ENCODE measurements around the gene MYBBP1A. TPM values are rescaled to one million over a fixed set of nuclear protein-coding genes. Genes with fewer than 3 reads are reported as not detected.

The MYBBP1A gene
- total and polyA plus RNA-seq, 2 experiments from 2014 or later, result 70.7 to 213 TPM

DNA sequence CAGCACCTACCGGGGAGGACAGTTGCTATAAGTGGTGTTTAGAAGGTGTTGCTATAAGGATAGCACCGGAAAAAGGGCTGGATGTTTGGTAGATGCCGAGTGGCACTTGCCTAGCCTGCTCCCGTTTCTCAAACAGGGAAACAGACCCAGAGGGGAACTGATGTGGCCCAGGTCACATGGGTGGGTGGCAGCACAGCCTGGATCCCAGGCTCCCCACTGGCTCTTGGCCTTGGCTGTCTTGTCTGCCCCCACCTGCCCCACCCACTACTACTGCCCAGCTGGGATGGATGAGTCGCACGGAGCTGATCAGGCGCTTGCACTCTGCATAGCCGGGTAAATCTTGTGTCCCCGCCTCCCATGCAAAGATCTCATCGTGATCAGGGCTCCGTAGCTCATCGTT is 36.3 kb upstream of the MYBBP1A start (continued):
- TF ChIP-seq, protein P1, sequence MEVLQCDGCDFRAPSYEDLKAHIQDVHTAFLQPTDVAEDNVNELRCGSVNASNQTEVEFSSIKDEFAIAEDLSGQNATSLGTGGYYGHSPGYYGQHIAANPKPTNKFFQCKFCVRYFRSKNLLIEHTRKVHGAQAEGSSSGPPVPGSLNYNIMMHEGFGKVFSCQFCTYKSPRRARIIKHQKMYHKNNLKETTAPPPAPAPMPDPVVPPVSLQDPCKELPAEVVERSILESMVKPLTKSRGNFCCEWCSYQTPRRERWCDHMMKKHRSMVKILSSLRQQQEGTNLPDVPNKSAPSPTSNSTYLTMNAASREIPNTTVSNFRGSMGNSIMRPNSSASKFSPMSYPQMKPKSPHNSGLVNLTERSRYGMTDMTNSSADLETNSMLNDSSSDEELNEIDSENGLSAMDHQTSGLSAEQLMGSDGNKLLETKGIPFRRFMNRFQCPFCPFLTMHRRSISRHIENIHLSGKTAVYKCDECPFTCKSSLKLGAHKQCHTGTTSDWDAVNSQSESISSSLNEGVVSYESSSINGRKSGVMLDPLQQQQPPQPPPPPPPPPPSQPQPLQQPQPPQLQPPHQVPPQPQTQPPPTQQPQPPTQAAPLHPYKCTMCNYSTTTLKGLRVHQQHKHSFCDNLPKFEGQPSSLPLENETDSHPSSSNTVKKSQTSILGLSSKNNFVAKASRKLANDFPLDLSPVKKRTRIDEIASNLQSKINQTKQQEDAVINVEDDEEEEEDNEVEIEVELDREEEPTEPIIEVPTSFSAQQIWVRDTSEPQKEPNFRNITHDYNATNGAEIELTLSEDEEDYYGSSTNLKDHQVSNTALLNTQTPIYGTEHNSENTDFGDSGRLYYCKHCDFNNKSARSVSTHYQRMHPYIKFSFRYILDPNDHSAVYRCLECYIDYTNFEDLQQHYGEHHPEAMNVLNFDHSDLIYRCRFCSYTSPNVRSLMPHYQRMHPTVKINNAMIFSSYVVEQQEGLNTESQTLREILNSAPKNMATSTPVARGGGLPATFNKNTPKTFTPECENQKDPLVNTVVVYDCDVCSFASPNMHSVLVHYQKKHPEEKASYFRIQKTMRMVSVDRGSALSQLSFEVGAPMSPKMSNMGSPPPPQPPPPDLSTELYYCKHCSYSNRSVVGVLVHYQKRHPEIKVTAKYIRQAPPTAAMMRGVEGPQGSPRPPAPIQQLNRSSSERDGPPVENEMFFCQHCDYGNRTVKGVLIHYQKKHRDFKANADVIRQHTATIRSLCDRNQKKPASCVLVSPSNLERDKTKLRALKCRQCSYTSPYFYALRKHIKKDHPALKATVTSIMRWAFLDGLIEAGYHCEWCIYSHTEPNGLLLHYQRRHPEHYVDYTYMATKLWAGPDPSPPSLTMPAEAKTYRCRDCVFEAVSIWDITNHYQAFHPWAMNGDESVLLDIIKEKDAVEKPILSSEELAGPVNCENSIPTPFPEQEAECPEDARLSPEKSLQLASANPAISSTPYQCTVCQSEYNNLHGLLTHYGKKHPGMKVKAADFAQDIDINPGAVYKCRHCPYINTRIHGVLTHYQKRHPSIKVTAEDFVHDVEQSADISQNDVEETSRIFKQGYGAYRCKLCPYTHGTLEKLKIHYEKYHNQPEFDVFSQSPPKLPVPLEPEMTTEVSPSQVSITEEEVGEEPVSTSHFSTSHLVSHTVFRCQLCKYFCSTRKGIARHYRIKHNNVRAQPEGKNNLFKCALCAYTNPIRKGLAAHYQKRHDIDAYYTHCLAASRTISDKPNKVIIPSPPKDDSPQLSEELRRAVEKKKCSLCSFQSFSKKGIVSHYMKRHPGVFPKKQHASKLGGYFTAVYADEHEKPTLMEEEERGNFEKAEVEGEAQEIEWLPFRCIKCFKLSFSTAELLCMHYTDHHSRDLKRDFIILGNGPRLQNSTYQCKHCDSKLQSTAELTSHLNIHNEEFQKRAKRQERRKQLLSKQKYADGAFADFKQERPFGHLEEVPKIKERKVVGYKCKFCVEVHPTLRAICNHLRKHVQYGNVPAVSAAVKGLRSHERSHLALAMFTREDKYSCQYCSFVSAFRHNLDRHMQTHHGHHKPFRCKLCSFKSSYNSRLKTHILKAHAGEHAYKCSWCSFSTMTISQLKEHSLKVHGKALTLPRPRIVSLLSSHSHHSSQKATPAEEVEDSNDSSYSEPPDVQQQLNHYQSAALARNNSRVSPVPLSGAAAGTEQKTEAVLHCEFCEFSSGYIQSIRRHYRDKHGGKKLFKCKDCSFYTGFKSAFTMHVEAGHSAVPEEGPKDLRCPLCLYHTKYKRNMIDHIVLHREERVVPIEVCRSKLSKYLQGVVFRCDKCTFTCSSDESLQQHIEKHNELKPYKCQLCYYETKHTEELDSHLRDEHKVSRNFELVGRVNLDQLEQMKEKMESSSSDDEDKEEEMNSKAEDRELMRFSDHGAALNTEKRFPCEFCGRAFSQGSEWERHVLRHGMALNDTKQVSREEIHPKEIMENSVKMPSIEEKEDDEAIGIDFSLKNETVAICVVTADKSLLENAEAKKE (CRISPR knock-in tag; IDR thresholded peaks at IDR 0.05), result no peak
- TF ChIP-seq POLR2AphosphoS5 (IDR thresholded peaks at IDR 0.05; ENCODE audit: low read depth) (no peak), JUNB (IDR thresholded peaks at IDR 0.05; ENCODE audit: unreplicated experiment) (no peak), STAT1 (IDR thresholded peaks at IDR 0.05; ENCODE audit: unreplicated experiment) (no peak), CREB1 (CRISPR knock-in tag; IDR thresholded peaks at IDR 0.05; ENCODE audit: low read depth) (no peak)
- TF ChIP-seq, protein P2, sequence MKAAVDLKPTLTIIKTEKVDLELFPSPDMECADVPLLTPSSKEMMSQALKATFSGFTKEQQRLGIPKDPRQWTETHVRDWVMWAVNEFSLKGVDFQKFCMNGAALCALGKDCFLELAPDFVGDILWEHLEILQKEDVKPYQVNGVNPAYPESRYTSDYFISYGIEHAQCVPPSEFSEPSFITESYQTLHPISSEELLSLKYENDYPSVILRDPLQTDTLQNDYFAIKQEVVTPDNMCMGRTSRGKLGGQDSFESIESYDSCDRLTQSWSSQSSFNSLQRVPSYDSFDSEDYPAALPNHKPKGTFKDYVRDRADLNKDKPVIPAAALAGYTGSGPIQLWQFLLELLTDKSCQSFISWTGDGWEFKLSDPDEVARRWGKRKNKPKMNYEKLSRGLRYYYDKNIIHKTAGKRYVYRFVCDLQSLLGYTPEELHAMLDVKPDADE (IDR thresholded peaks at IDR 0.05), result no peak

DNA sequence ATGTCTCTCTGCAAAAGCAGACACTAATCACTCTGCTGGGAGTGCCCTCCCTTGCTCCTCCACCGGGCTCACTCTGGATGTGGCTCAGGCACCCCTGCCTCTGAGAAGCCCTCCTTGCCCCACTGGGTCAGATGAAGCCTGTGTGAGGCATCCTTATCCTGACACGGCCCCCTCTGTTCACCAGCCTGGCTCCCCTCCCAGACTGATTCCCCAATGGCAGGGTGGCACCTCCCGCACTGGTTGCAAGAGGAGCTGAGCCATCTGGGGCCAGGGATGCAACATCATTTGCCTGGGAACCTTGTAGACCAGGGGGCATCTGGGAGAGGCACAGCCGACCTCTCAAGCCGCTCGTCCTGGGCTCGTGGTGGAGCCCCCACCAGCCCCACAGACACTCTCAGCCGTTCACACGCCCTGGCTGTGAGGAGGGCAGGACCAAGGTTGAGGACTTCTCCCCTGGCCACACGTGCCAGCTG is 35.8 kb upstream of the MYBBP1A start:
- no peak overlapping the region for H3K4me2 ChIP-seq
- Mint-ChIP-seq H3K4me1 (peaks cover 14% of the 10 kb centered on the region), H3K9me3 (no peaks in the 10 kb centered on the region), H3K27me3 (ENCODE audit: insufficient read depth, low read depth, poor library complexity) (peaks cover 24% of the 10 kb centered on the region), H3K27ac (no peak overlapping the region), H3K36me3 (ENCODE audit: low read depth) (no peaks in the 10 kb centered on the region), H3K4me3 (no peak overlapping the region)
- no peak overlapping the region for H3K27ac ChIP-seq (ENCODE audit: low read depth)
- no peaks in the 10 kb centered on the region for H3K79me2 ChIP-seq (replicated peaks; ENCODE audit: insufficient read depth)
- no peaks in the 10 kb centered on the region for H3F3A ChIP-seq (replicated peaks; ENCODE audit: low read depth)
- no peak overlapping the region for H2AFZ ChIP-seq
- DNase-seq (ENCODE audit: low spot score), result no peak
- H3K27me3 ChIP-seq (ENCODE audit: insufficient read depth), result peaks cover 5% of the 10 kb centered on the region
- ATAC-seq, result no peak
- no peaks in the 10 kb centered on the region for H4K20me1 ChIP-seq (replicated peaks; ENCODE audit: insufficient read depth)
- H3K4me1 ChIP-seq (ENCODE audit: insufficient read depth), result peaks cover 5% of the 10 kb centered on the region; the same call in 1 of the 2 replicates
- no peaks in the 10 kb centered on the region for H3K36me3 ChIP-seq (ENCODE audit: insufficient read depth)
- H3K9me2 ChIP-seq (ENCODE audit: insufficient read depth), result no peaks in the 10 kb centered on the region
- H3K4me3 ChIP-seq, result no peak overlapping the region
- TF ChIP-seq, protein P1 (CRISPR knock-in tag; IDR thresholded peaks at IDR 0.05), result no peak
- TF ChIP-seq, protein P2 (IDR thresholded peaks at IDR 0.05), result no peak
- no peak for TF ChIP-seq EZH2 (IDR thresholded peaks at IDR 0.05; ENCODE audit: low read depth, unreplicated experiment)
